Endodermal cell (in vitro differentiated cells): ENCODE data around the gene RCAN1. TPM values are rescaled to one million over a fixed set of nuclear protein-coding genes. Genes with fewer than 3 reads are reported as not detected.

Experiments
- DNase-seq: peaks from one replicate; pipeline ENCODE4 v3.0.0-alpha.2; 2017
- H3K27ac ChIP-seq: 2 replicates; pipeline ENCODE4 v1.5.1; 2013; ENCODE audit warnings: mild to moderate bottlenecking, low read depth, low read length, moderate library complexity
- H3K27me3 ChIP-seq: 2 replicates; pipeline ENCODE4 v1.6.1; 2013; ENCODE audit warnings: mild to moderate bottlenecking, low read length, moderate library complexity; ENCODE audit not compliant: insufficient read depth, control insufficient read depth, poor library complexity, severe bottlenecking
- H3K36me3 ChIP-seq: 2 replicates; pipeline ENCODE4 v1.7.0; 2013; ENCODE audit warnings: mild to moderate bottlenecking, low read length, moderate library complexity; ENCODE audit not compliant: control insufficient read depth, insufficient read depth
- H3K4me1 ChIP-seq: one replicate; pipeline ENCODE4 v1.7.0; 2013; ENCODE audit warnings: low read length; ENCODE audit not compliant: control insufficient read depth, insufficient read depth
- H3K4me3 ChIP-seq: 2 replicates; pipeline ENCODE4 v1.5.1; 2013; ENCODE audit warnings: mild to moderate bottlenecking, low read length, moderate library complexity
- H3K9ac ChIP-seq: 2 replicates; pipeline ENCODE4 v1.6.1; 2013; ENCODE audit warnings: mild to moderate bottlenecking, low read length, moderate library complexity; ENCODE audit not compliant: poor library complexity, severe bottlenecking; ENCODE audit errors: extremely low read depth
- H3K9me3 ChIP-seq: 2 replicates; pipeline ENCODE4 v1.6.1; 2013; ENCODE audit warnings: mild to moderate bottlenecking, low read length, moderate library complexity; ENCODE audit not compliant: control insufficient read depth
- H3K27ac Mint-ChIP-seq: 2 replicates; pipeline ENCODE4 v1.8.0; 2020; ENCODE audit warnings: mixed read lengths
- H3K27me3 Mint-ChIP-seq: 2 replicates; pipeline ENCODE4 v1.8.0; 2021; ENCODE audit warnings: mild to moderate bottlenecking, mixed read lengths; ENCODE audit not compliant: insufficient read depth
- H3K36me3 Mint-ChIP-seq: 2 replicates; pipeline ENCODE4 v1.8.0; 2020; ENCODE audit warnings: low read depth, mixed read lengths
- H3K4me1 Mint-ChIP-seq: 2 replicates; pipeline ENCODE4 v1.8.0; 2020; ENCODE audit warnings: mixed read lengths
- H3K4me3 Mint-ChIP-seq: 2 replicates; pipeline ENCODE4 v1.8.0; 2020; ENCODE audit warnings: mild to moderate bottlenecking, moderate library complexity, mixed read lengths
- H3K9me3 Mint-ChIP-seq: 2 replicates; pipeline ENCODE4 v1.8.0; 2020; ENCODE audit warnings: mild to moderate bottlenecking, mixed read lengths
- CTCF ChIP-seq: fragments of 200-600 bp; sonication (generic); conservative IDR thresholded peaks from 2 replicates; pipeline ENCODE4 v1.5.0; 2021; ENCODE audit warnings: antibody characterized with exemption, mild to moderate bottlenecking
- WGBS, 2 experiments: methylation state at CpG; one replicate each; pipeline versions ENCODE4 v1.1.5 to v1.1.7; 2013; ENCODE audit warnings: missing lambda C conversion rate in 2 of 2, mixed read lengths in 1 of 2; ENCODE audit not compliant: insufficient coverage in 1 of 2, insufficient read length in 1 of 2; 5-methylcytosine and 5-hydroxymethylcytosine counted together
- total RNA-seq, 2 donors: library from RNA; stranded (reverse); fragmentation: NEBNext Ultra II Directional in 1 of 2; extraction: Animal tissue kit (Norgen Biotek cat#: 25700) in 1 of 2; gene quantifications; 2 replicates in 1 of 2; 3 replicates in 1 of 2; pipeline ENCODE4 v1.2.1, GENCODE V29; 2021

The RCAN1 gene
- total RNA-seq, 2 donors from 2014 or later, result 6.1 to 6.7 TPM

GRCh38 chr21:34519016-34519415 is 95.9 kb downstream of the RCAN1 start:
- Histone ChIP-seq H3K27me3 (no peaks in the 10 kb centered on the region), H3K27ac (no peak overlapping the region), H3K4me3 (no peak overlapping the region), H3K4me1 (no peaks in the 10 kb centered on the region), H3K9ac (no peak overlapping the region), H3K9me3 (no peaks in the 10 kb centered on the region), H3K36me3 (no peaks in the 10 kb centered on the region)
- no peaks in the 10 kb centered on the region for H3K27me3 Mint-ChIP-seq
- WGBS, 2 experiments, result 73 to 89% methylated on average over 3 to 4 of the region's 4 CpGs
- H3K4me3 Mint-ChIP-seq, result no peak overlapping the region
- no peak overlapping the region for H3K27ac Mint-ChIP-seq
- DNase-seq, result no peak
- H3K9me3 Mint-ChIP-seq, result no peaks in the 10 kb centered on the region
- peaks cover 16% of the 10 kb centered on the region for H3K4me1 Mint-ChIP-seq
- no peak for TF ChIP-seq CTCF
- peaks cover 4% of the 10 kb centered on the region for H3K36me3 Mint-ChIP-seq

GRCh38 chr21:34518301-34518700 is 96.6 kb downstream of the RCAN1 start:
- H3K9ac ChIP-seq, result no peak overlapping the region
- no peaks in the 10 kb centered on the region for H3K9me3 ChIP-seq
- H3K27ac ChIP-seq, result no peak overlapping the region
- H3K36me3 ChIP-seq, result no peaks in the 10 kb centered on the region
- no peak overlapping the region for H3K4me3 ChIP-seq
- Mint-ChIP-seq H3K9me3 (no peaks in the 10 kb centered on the region), H3K4me3 (no peak overlapping the region), H3K4me1 (peaks cover 16% of the 10 kb centered on the region), H3K27ac (no peak overlapping the region), H3K27me3 (no peaks in the 10 kb centered on the region), H3K36me3 (peaks cover 4% of the 10 kb centered on the region)
- H3K27me3 ChIP-seq, result no peaks in the 10 kb centered on the region
- WGBS, 2 experiments, result 89 to 98% methylated on average over 5 of the region's 5 CpGs
- no peaks in the 10 kb centered on the region for H3K4me1 ChIP-seq
- no peak for DNase-seq
- TF ChIP-seq CTCF, result no peak

DNA sequence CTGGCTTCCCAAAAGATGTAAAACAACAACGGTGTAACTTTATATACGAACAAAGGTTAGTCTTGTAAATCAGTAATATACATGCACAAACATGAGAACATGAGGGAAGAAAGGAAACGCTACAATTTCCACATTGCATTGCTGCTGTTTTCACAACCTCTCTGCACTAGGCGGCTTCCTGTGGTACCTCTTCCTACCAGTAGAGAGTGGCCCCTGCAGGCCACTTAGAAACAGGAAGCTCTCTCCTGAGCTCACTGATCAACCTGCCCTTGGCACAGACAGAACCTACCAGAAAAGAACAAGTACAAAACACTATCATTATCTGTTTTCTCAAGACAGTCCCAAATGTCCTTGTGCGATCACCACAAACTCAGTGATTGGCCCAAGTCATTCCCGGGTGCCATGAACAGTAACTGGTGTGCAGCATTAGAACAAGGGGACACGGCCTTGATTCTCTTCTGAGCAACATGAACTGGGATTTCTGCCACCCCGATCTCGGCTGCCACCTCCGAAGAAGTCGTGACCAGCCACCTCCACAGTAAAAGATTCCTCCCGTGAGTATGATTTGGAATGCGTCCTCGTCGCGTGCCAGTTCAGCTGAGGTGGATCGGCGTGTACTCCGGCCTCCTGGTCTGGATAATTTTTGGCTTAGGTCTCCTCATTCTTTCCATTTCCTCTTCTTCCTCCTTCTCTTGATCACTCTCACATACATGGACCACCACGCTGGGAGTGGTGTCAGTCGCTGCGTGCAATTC is 97.2 kb downstream of the RCAN1 start:
- TF ChIP-seq CTCF, result peak; percentile 76
- 90 to 92% methylated on average over 13 to 22 of the region's 22 CpGs for WGBS, 2 experiments
- H3K27ac Mint-ChIP-seq, result peak overlapping the region; percentile 66
- no peaks in the 10 kb centered on the region for H3K27me3 Mint-ChIP-seq
- H3K36me3 Mint-ChIP-seq, result peaks cover 4% of the 10 kb centered on the region
- H3K9me3 ChIP-seq, result no peaks in the 10 kb centered on the region
- H3K4me1 Mint-ChIP-seq, result peaks cover 11% of the 10 kb centered on the region
- no peak overlapping the region for H3K4me3 ChIP-seq
- no peaks in the 10 kb centered on the region for H3K4me1 ChIP-seq
- no peak overlapping the region for H3K4me3 Mint-ChIP-seq
- H3K9ac ChIP-seq, result no peak overlapping the region
- H3K36me3 ChIP-seq, result no peaks in the 10 kb centered on the region
- DNase-seq, result peak; percentile 70
- H3K9me3 Mint-ChIP-seq, result no peaks in the 10 kb centered on the region
- no peaks in the 10 kb centered on the region for H3K27me3 ChIP-seq
- no peak overlapping the region for H3K27ac ChIP-seq
